ENCODE results near the gene SLC39A12. TPM values are rescaled to one million over a fixed set of nuclear protein-coding genes. Genes with fewer than 3 reads are reported as not detected.
"Not testable (repeated sequence)": the region's sequence is repeated elsewhere in the genome, so short reads cannot be mapped to it uniquely, and the experiment has no call there.

The SLC39A12 gene
- total RNA-seq = not detected

- ATAC-seq = no peak
- intact Hi-C loops (cut with DNase I) = no loop called here
- no peak for DNase-seq (ENCODE audit: low spot score)
Observed at GRCh38 chr10:17951868-17952371, at the start of gene SLC39A12. Gene SLC39A12 (plus strand): TSS chr10:17951918. CDS start chr10:17953277, 1,359 bp downstream.

DNA sequence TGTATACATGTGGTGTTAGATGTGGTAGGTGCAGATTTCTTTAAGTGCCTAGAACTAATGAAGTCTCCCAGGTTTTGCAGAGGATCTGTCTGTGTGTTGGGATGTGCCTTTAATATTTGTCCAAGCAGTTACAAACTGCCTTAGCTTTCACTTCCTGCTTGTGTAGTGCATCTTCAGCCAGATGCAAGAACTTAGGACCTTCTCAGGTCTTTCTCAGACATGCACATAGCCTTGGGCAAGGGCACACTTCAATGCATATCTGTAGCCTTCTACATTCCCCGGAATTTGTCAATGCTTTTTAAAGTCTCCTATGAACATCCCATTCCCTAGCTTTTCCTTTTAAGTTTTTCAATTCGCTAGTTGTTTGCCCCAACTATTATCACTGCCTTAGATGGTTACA, 47.2 kb upstream of the SLC39A12 start:
- no peak for ATAC-seq
- intact Hi-C loops (cut with DNase I) = no loop called here
- no peak for DNase-seq (ENCODE audit: low spot score)

GRCh38 chr10:17905491-17905890, 46.2 kb upstream of the SLC39A12 start:
- ATAC-seq (no peak), DNase-seq (ENCODE audit: low spot score) (no peak)
- intact Hi-C loops (cut with DNase I) = no loop called here

DNA sequence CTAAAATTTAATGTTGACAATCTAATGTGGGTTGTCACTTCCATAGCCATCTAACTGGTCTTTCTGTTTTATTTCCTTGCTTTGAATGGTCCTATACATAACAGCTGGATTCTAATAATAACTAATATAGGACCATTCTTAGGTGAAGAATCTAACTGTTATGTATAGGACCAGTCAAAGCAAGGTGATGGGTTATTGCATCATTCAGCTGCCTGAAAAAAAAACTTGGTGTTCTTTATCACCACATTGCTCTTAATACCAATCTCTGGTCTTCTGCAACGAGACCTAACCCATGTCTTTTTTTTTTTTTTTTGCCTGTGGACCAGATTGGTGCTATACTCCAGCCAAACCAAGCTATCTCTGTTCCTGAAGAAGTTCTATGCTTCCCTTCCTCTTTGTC, 45.7 kb upstream of the SLC39A12 start:
- intact Hi-C loops (cut with DNase I) = no loop called here
- no peak for ATAC-seq

DNA sequence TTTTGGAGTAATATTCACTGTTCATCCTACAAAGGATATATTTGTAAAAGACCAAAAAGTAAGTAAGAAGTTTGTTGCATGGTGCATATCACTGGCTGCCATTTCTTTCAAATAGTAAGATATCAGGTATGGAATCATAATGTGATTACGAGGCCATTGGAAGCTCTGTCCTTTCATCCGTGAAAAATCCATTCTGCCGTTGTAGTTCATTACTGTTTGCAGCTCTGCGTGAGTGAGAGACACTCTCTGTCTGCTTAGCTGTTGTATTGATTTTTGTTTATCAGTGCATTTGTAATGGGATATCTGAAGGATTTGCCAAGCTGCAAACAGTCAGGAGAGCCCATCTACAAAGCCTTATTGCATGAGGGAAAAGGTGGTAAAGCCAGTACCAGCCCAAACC, 44.1 kb upstream of the SLC39A12 start:
- no peak for ATAC-seq
- DNase-seq (ENCODE audit: low spot score) = no peak
- intact Hi-C loops (cut with DNase I) = no loop called here

More for the DNA sequence above, 45.7 kb upstream of the SLC39A12 start:
- DNase-seq (ENCODE audit: low spot score) = no peak

DNA sequence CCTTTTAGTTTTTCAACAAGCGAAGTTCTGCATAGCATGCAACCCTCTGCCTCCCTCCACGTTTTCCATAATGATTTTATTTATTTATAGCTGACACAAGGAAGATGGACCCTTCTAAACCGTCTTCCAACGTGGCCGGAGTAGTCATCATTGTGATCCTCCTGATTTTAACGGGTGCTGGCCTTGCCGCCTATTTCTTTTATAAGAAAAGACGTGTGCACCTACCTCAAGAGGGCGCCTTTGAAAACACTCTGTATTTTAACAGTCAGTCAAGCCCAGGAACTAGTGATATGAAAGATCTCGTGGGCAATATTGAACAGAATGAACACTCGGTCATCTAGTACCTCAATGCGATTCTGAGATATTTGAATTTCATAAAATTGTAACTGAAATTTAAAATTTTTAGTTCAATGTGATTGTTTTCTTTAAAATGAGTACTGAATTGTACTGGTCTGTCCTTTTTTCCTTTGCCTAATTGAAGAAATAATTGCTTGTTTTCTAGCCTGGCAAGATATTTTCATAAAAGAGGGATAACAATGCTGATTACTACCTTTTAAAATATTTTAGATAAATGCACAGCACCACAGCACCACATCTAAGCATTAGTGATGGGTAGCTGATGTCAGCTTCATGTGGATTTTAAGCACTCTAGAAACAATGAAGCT, 41.5 kb upstream of the SLC39A12 start:
- intact Hi-C loops (cut with DNase I) = no loop called here
- ATAC-seq = peak; percentile 53
- peak; percentile 63 for DNase-seq (ENCODE audit: low spot score)

DNA sequence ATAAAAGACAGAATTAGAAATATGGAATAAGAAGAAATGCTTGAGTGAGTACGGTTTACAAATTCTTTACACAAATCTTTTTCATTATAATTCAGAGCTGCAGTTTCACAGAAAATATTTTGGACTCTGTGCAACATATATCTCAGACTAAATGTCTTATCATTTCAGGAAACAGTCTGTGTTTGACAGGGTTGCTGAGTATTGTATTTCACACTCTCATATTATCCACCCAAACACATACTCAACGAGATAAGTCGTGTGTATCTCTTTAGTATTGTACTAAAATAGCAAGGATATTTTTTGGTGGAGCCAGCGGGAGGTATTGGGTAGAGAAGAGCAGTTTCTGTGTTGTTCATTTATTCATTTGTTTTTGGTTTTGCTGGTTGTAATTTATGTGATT, 39.0 kb upstream of the SLC39A12 start:
- intact Hi-C loops (cut with DNase I) = no loop called here
- no peak for DNase-seq (ENCODE audit: low spot score)
- ATAC-seq = no peak

DNA sequence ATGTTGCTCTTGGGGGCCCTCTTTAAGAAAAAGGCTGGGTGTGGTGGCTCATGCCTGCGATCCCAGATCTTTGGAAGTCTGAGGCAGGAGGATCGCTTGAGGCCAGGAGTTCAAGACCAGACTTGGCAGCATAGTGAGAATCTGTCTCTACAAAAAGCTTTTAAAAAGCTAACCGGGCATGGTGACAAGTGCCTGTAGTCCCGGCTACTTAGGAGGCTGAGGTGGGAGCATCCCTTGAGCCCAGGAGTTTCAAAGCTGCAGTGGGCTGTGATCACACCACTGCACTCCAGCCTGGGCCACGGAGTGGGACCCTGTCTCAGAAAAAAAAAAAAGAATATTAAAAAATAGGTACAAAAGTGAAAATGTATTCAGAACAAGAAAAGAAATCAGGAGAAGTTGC, 38.1 kb upstream of the SLC39A12 start:
- DNase-seq (ENCODE audit: low spot score) (no peak), ATAC-seq (no peak)
- intact Hi-C loops (cut with DNase I) = no loop called here

- DNase-seq (ENCODE audit: low spot score) (no peak), ATAC-seq (peak; percentile 17)
- intact Hi-C loops (cut with DNase I) = no loop called here
Observed at GRCh38 chr10:17914169-17915045, 37.3 kb upstream of the SLC39A12 start.

GRCh38 chr10:17915181-17915580, 36.5 kb upstream of the SLC39A12 start:
- DNase-seq (ENCODE audit: low spot score) (no peak), ATAC-seq (no peak)
- intact Hi-C loops (cut with DNase I) = no loop called here

- DNase-seq (ENCODE audit: low spot score) (no peak), ATAC-seq (no peak)
- intact Hi-C loops (cut with DNase I) = no loop called here
Observed at GRCh38 chr10:17918187-17918903, 33.4 kb upstream of the SLC39A12 start.

DNA sequence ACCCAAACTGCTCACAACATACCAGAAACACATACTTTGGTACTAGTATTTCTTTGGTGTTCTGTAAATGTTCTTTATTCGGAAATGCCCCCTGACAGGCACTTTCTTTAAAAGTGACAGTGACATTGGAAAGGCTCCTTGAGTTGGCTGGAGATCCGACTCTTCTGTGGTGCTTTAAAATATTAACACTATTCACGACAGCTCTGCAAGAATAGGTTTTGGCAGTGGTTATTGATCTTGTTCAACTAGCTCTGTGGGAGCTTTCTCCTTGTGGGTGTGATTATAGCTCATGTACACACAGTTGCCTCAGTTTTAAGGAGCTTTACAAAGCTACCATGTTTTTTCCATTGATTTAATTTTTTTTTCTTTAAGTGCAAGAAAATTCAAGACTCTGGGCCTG, 30.3 kb upstream of the SLC39A12 start:
- intact Hi-C loops (cut with DNase I) = no loop called here
- ATAC-seq (no peak), DNase-seq (ENCODE audit: low spot score) (no peak)

GRCh38 chr10:17923728-17924127, 28.0 kb upstream of the SLC39A12 start:
- DNase-seq (ENCODE audit: low spot score) (no peak), ATAC-seq (no peak)
- intact Hi-C loops (cut with DNase I) = no loop called here

DNA sequence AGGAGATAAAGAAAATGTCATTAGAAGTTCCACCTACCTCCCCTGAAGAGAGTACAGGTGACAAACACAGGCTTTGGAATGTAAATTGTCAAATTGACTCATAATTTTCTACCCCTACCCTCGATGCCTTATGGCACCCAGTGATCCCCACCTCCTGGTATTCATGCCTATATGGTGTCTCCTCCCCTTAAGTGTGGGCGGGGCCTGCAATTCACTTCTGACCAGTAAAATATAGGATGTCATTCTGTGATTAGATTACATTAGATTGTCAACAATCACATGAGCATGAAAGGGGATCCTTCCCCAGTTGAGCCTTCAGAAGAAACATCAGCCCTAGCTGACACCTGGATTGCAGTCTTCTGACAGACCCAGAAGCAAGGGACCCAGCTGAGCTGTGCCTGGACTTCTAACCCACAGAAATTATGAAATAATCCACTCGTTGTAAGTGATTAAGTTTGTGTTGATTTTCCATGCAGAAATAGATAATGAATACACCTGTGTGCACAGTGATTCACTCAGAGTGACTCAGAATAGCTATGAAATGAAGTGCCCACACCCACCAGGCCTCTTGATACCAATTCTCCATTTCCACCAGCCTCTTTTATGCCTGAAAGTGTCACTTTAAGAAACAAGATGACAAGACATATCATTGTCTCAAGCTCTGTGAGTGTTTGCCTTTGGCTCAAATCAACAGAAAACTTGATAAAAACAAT, 8.5 kb upstream of the SLC39A12 start:
- intact Hi-C loops (cut with DNase I) = no loop called here
- ATAC-seq = no peak
- no peak for DNase-seq (ENCODE audit: low spot score)

DNA sequence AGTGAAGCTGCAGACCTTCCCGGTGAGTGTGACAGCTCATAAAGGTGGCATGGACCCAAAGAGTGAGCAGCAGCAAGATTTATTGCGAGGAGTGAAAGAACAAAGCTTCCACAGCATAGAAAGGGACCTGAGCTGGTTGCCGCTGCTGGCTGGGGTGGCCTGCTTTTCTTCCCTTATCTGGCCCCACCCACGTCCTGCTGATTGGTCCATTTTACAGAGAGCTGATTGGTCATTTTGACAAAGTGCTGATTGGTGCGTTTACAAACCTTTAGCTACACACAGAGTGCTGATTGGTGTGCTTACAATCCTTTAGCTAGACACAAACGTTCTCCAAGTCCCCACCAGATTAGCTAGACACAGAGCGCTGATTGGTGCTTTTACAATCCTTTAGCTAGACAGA, 1.4 kb upstream of the SLC39A12 start:
- intact Hi-C loops (cut with DNase I); ATAC-seq; DNase-seq (ENCODE audit: low spot score): not testable (repeated sequence)

- no peak for ATAC-seq
- intact Hi-C loops (cut with DNase I) = no loop called here
- DNase-seq (ENCODE audit: low spot score) = no peak
Observed at GRCh38 chr10:17950726-17951125, 992 bp upstream of the SLC39A12 start.

DNA sequence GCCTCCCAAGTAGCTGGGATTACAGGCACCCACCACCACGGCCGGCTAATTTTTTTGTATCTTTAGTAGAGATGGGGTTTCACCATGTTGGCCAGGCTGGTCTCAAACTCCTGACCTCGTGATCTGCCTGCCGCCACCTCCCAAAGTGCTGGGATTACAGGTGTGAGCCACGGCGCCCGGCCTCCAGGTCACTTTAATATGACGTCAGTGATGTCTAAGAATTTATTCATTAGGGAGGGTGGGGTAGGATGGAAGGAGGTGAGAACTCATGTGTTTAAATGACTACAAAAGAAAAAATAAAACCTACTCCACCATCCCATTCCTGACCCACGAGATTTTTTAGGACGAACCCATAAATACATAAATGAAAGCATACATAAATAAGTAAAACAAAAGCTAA, 2.7 kb downstream of the SLC39A12 start:
- intact Hi-C loops (cut with DNase I); ATAC-seq; DNase-seq (ENCODE audit: low spot score): not testable (repeated sequence)

GRCh38 chr10:17954861-17955260, 3.1 kb downstream of the SLC39A12 start:
- intact Hi-C loops (cut with DNase I) = no loop called here
- ATAC-seq (no peak), DNase-seq (ENCODE audit: low spot score) (no peak)

DNA sequence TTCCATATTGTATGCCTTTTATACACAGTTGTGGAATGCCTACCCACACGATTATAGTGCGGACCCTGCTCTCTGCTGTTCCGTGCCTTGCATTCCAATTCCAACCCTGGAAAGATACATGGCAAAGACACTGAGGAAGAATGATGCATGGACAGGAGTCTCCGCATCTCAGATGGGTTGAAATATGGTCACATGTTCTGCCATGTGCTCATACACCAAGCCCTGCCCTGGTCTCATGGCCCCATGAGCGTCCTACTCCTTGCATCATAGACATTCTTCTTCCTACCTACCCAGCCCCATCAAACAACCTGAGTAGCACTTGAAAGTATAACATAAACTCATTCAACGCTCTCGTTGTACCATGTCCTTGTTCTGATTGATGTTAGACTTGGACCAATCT, 6.3 kb downstream of the SLC39A12 start:
- ATAC-seq (no peak), DNase-seq (ENCODE audit: low spot score) (no peak)
- intact Hi-C loops (cut with DNase I) = no loop called here

Measured in sciatic nerve (tissue), 2 donors.